SK-N-MC (cell line): ENCODE results near the gene DSC3.

Experiments used
- DNase-seq: peaks from one replicate; pipeline ENCODE4 v3.0.0-alpha.2; 2011; ENCODE audit warnings: low read depth, low spot score
- H3K27ac ChIP-seq: fragments of 200-600 bp; sonication (generic); 2 replicates; pipeline ENCODE4 v1.5.1; 2016; ENCODE audit warnings: mixed run types
- H3K36me3 ChIP-seq: fragments of 200-600 bp; sonication (generic); 2 replicates; pipeline ENCODE4 v1.6.1; 2017; ENCODE audit warnings: antibody characterized with exemption, low read length, mixed read lengths; ENCODE audit not compliant: insufficient read depth
- H3K4me3 ChIP-seq: fragments of 200-600 bp; sonication (generic); 2 replicates; pipeline ENCODE4 v1.5.1; 2016
- H3K9ac ChIP-seq: fragments of 200-600 bp; sonication (generic); 2 replicates; pipeline ENCODE4 v1.8.0; 2017; ENCODE audit warnings: mixed run types, mixed read lengths; ENCODE audit not compliant: insufficient read length
- H3K9me3 ChIP-seq: fragments of 200-600 bp; sonication (generic); 2 replicates; pipeline ENCODE4 v1.6.1; 2017; ENCODE audit warnings: low read depth, mild to moderate bottlenecking, antibody characterized with exemption, low read length, moderate library complexity, mixed read lengths
- EZH2 ChIP-seq: fragments of 200-600 bp; sonication (generic); IDR thresholded peaks from one replicate; pipeline ENCODE4 v1.6.1; 2017; ENCODE audit warnings: antibody characterized with exemption
- FOXP2 ChIP-seq: optimal IDR thresholded peaks from 2 replicates; pipeline ENCODE3; 2011; ENCODE audit warnings: mild to moderate bottlenecking, moderate library complexity; ENCODE audit not compliant: insufficient read depth; ENCODE audit errors: extremely low read length, control extremely low read depth
- POLR2AphosphoS5 ChIP-seq: IDR thresholded peaks from 2 replicates; pipeline ENCODE4 v1.6.1; 2012; ENCODE audit warnings: mild to moderate bottlenecking, low read depth, low read length, borderline replicate concordance

Gene DSC3

GRCh38 chr18:31065036-31065773 is 22.7 kb upstream of the DSC3 start:
- Histone ChIP-seq H3K4me3 (no peak overlapping the region), H3K9ac (no peak overlapping the region), H3K9me3 (no peaks in the 10 kb centered on the region), H3K36me3 (no peaks in the 10 kb centered on the region), H3K27ac (no peak overlapping the region)
- no peak for DNase-seq
- TF ChIP-seq FOXP2 (no peak), EZH2 (no peak), POLR2AphosphoS5 (no peak)

- no peak overlapping the region for H3K27ac ChIP-seq
- no peak overlapping the region for H3K4me3 ChIP-seq
- H3K36me3 ChIP-seq = no peaks in the 10 kb centered on the region
- no peaks in the 10 kb centered on the region for H3K9me3 ChIP-seq
- no peak for TF ChIP-seq POLR2AphosphoS5
- no peak for TF ChIP-seq EZH2
- no peak for TF ChIP-seq FOXP2
- H3K9ac ChIP-seq = no peak overlapping the region
- DNase-seq = no peak
Observed at GRCh38 chr18:31064130-31064529, 21.6 kb upstream of the DSC3 start.

- Histone ChIP-seq H3K9me3 (no peaks in the 10 kb centered on the region), H3K9ac (no peak overlapping the region), H3K4me3 (no peak overlapping the region), H3K36me3 (no peaks in the 10 kb centered on the region), H3K27ac (no peak overlapping the region)
- TF ChIP-seq POLR2AphosphoS5 = no peak
- no peak for TF ChIP-seq EZH2
- TF ChIP-seq FOXP2 = no peak
- DNase-seq = no peak
Observed at GRCh38 chr18:31061945-31062344, 19.4 kb upstream of the DSC3 start.

- Histone ChIP-seq H3K27ac (no peak overlapping the region), H3K9ac (no peak overlapping the region), H3K9me3 (no peaks in the 10 kb centered on the region), H3K36me3 (no peaks in the 10 kb centered on the region), H3K4me3 (no peak overlapping the region)
- no peak for DNase-seq
- TF ChIP-seq POLR2AphosphoS5 = no peak
- no peak for TF ChIP-seq FOXP2
- TF ChIP-seq EZH2 = no peak
Observed at GRCh38 chr18:31058897-31059296, 16.4 kb upstream of the DSC3 start.

- Histone ChIP-seq H3K27ac (no peak overlapping the region), H3K4me3 (no peak overlapping the region), H3K9ac (no peak overlapping the region), H3K36me3 (no peaks in the 10 kb centered on the region), H3K9me3 (no peaks in the 10 kb centered on the region)
- DNase-seq = no peak
- TF ChIP-seq EZH2 (no peak), FOXP2 (no peak), POLR2AphosphoS5 (no peak)
Observed at GRCh38 chr18:31057917-31058316, 15.4 kb upstream of the DSC3 start.

GRCh38 chr18:31057051-31057450 is 14.5 kb upstream of the DSC3 start:
- Histone ChIP-seq H3K27ac (no peak overlapping the region), H3K9me3 (no peaks in the 10 kb centered on the region), H3K4me3 (no peak overlapping the region), H3K36me3 (no peaks in the 10 kb centered on the region), H3K9ac (no peak overlapping the region)
- no peak for TF ChIP-seq POLR2AphosphoS5
- TF ChIP-seq EZH2 = no peak
- no peak for DNase-seq

GRCh38 chr18:31056296-31056695 is 13.8 kb upstream of the DSC3 start:
- Histone ChIP-seq H3K9me3 (no peaks in the 10 kb centered on the region), H3K36me3 (no peaks in the 10 kb centered on the region), H3K27ac (no peak overlapping the region), H3K4me3 (no peak overlapping the region), H3K9ac (no peak overlapping the region)
- TF ChIP-seq EZH2 (no peak), FOXP2 (no peak), POLR2AphosphoS5 (no peak)
- DNase-seq = no peak

GRCh38 chr18:31050635-31051034 is 8.1 kb upstream of the DSC3 start:
- DNase-seq = no peak
- no peak for TF ChIP-seq FOXP2
- no peak for TF ChIP-seq EZH2
- TF ChIP-seq POLR2AphosphoS5 = no peak

GRCh38 chr18:31049189-31049588 is 6.6 kb upstream of the DSC3 start:
- no peak overlapping the region for H3K4me3 ChIP-seq
- no peaks in the 10 kb centered on the region for H3K9me3 ChIP-seq
- H3K9ac ChIP-seq = no peak overlapping the region
- TF ChIP-seq POLR2AphosphoS5 (no peak), FOXP2 (no peak), EZH2 (no peak)
- H3K27ac ChIP-seq = no peak overlapping the region
- no peaks in the 10 kb centered on the region for H3K36me3 ChIP-seq
- DNase-seq = no peak

More at GRCh38 chr18:31050635-31051034, 8.1 kb upstream of the DSC3 start:
- Histone ChIP-seq H3K27ac (no peak overlapping the region), H3K9ac (no peak overlapping the region), H3K4me3 (no peak overlapping the region), H3K36me3 (no peaks in the 10 kb centered on the region), H3K9me3 (no peaks in the 10 kb centered on the region)
